CD4-positive, alpha-beta T cell (primary cell): Measurements from ENCODE around the gene BNIP2. TPM values are rescaled to one million over a fixed set of nuclear protein-coding genes. Genes with fewer than 3 reads are reported as not detected.

ENCODE experiments used
- ATAC-seq: fragments of 200-7000 bp; cut with Tn5 transposase; one replicate; pipeline ENCODE4 v1.10.0; 2022; ENCODE audit warnings: mild to moderate bottlenecking; ENCODE audit not compliant: poor library complexity
- CTCF ChIA-PET: fragments of 350-600 bp; sonication (Branson Sonifier 250); formaldehyde crosslinking; loops from one replicate; lab custom pipeline; 2021; ENCODE audit warnings: antibody characterized with exemption, inconsistent platforms; lab: Charles Lee
- POLR2A ChIA-PET: fragments of 350-600 bp; sonication (Branson Sonifier 250); formaldehyde crosslinking; loops from one replicate; lab custom pipeline; 2021; ENCODE audit warnings: antibody characterized with exemption, inconsistent platforms; lab: Charles Lee
- DNase-seq, 14 experiments: peaks; one replicate each; pipeline ENCODE4 v3.0.0-alpha.2; 2013 to 2020; ENCODE audit warnings: mixed read lengths in 2 of 14
- H3K27ac ChIP-seq, 2 donors: one replicate each; pipeline versions ENCODE4 v1.5.1 to v1.7.0; 2013; ENCODE audit warnings: low read length in 2 of 2, low read depth in 1 of 2, mild to moderate bottlenecking in 1 of 2
- H3K27me3 ChIP-seq, 2 experiments: 1 replicate in 1 of 2; 2 replicates in 1 of 2; pipeline versions ENCODE4 v1.6.1 to v1.7.0; 2013; ENCODE audit warnings: low read length in 2 of 2, control low read depth in 1 of 2, mild to moderate bottlenecking in 1 of 2, moderate library complexity in 1 of 2; ENCODE audit not compliant: insufficient read depth in 2 of 2, control insufficient read depth in 1 of 2
- H3K36me3 ChIP-seq: one replicate; pipeline ENCODE4 v1.6.1; 2013; ENCODE audit warnings: low read length, control low read depth; ENCODE audit not compliant: insufficient read depth
- H3K4me1 ChIP-seq: one replicate; pipeline ENCODE4 v1.6.1; 2013; ENCODE audit warnings: low read length, control low read depth; ENCODE audit not compliant: insufficient read depth
- H3K4me3 ChIP-seq: one replicate; pipeline ENCODE4 v1.5.1; 2013; ENCODE audit warnings: mild to moderate bottlenecking, low read length, moderate library complexity
- H3K9me3 ChIP-seq, 2 experiments: 1 replicate in 1 of 2; 2 replicates in 1 of 2; pipeline versions ENCODE4 v1.6.1 to v1.7.0; 2013; ENCODE audit warnings: low read length in 2 of 2, mild to moderate bottlenecking in 2 of 2, control low read depth in 1 of 2, moderate library complexity in 1 of 2; ENCODE audit not compliant: control insufficient read depth in 1 of 2, insufficient read depth in 1 of 2
- H3K27ac Mint-ChIP-seq: one replicate; pipeline ENCODE4 v1.8.0; 2020; ENCODE audit warnings: mixed read lengths
- H3K27me3 Mint-ChIP-seq: one replicate; pipeline ENCODE4 v1.8.0; 2021; ENCODE audit warnings: mixed read lengths
- H3K36me3 Mint-ChIP-seq: one replicate; pipeline ENCODE4 v1.8.0; 2021; ENCODE audit warnings: low read depth, mixed read lengths
- H3K4me1 Mint-ChIP-seq: one replicate; pipeline ENCODE4 v1.8.0; 2021; ENCODE audit warnings: low read depth, mixed read lengths
- H3K4me3 Mint-ChIP-seq: one replicate; pipeline ENCODE4 v1.8.0; 2020; ENCODE audit warnings: mild to moderate bottlenecking, mixed read lengths
- H3K9me3 Mint-ChIP-seq: one replicate; pipeline ENCODE4 v1.8.0; 2020; ENCODE audit warnings: mixed read lengths
- CTCF ChIP-seq: fragments of 200-600 bp; IDR thresholded peaks from one replicate; pipeline ENCODE4 v1.8.0; 2022; ENCODE audit warnings: antibody characterized with exemption, mild to moderate bottlenecking
- intact Hi-C, 2 experiments: fragments of 100-400 bp; cut with DNase I in 1 of 2; cut with micrococcal nuclease in 1 of 2; formaldehyde crosslinking; loops; one replicate each; pipeline versions ENCODE4 v1.15.1 to v1.9.0; 2023 to 2025; cut with DNase I, micrococcal nuclease
- total RNA-seq, 174 experiments: library from RNA in 2 of 174; stranded (reverse) in 2 of 174; gene quantifications; one replicate each; pipeline ENCODE4 v1.2.3 and lab custom pipeline; 2021 to 2026

BNIP2 gene
- total RNA-seq, 2 experiments from 2014 or later, result 109 TPM

GRCh38 chr15:59676565-59676964 lies 12.6 kb downstream of the BNIP2 start:
- ATAC-seq (no peak), DNase-seq (no peak)
- TF ChIP-seq CTCF, result no peak
- ChIA-PET CTCF (no interaction called here), POLR2A (no interaction called here)
- Mint-ChIP-seq H3K4me1 (no peaks in the 10 kb centered on the region), H3K4me3 (no peak overlapping the region), H3K27ac (no peak overlapping the region), H3K9me3 (no peaks in the 10 kb centered on the region), H3K36me3 (peaks cover 94% of the 10 kb centered on the region), H3K27me3 (no peaks in the 10 kb centered on the region)
- Histone ChIP-seq H3K4me1 (no peaks in the 10 kb centered on the region), H3K4me3 (no peak overlapping the region), H3K27me3 (no peaks in the 10 kb centered on the region), H3K9me3 (no peaks in the 10 kb centered on the region), H3K36me3 (peaks cover 91% of the 10 kb centered on the region), H3K27ac (no peak overlapping the region)
- intact Hi-C loops, result no loop called here

- intact Hi-C loops, result no loop called here
- H3K27me3 Mint-ChIP-seq, result no peaks in the 10 kb centered on the region
- DNase-seq (no peak), ATAC-seq (no peak)
- no peak for TF ChIP-seq CTCF
- ChIA-PET POLR2A (no interaction called here), CTCF (no interaction called here)
- no peak overlapping the region for H3K4me3 Mint-ChIP-seq
- Histone ChIP-seq H3K27ac (no peak overlapping the region), H3K9me3 (no peaks in the 10 kb centered on the region), H3K36me3 (peaks cover 90% of the 10 kb centered on the region), H3K4me1 (no peaks in the 10 kb centered on the region), H3K27me3 (no peaks in the 10 kb centered on the region), H3K4me3 (no peak overlapping the region)
- no peaks in the 10 kb centered on the region for H3K9me3 Mint-ChIP-seq
- H3K27ac Mint-ChIP-seq, result no peak overlapping the region
- peaks cover 92% of the 10 kb centered on the region for H3K36me3 Mint-ChIP-seq
- H3K4me1 Mint-ChIP-seq, result no peaks in the 10 kb centered on the region
These were observed 14.7 kb downstream of the BNIP2 start for GRCh38 chr15:59674361-59674877.

- peaks cover 74% of the 10 kb centered on the region for H3K36me3 Mint-ChIP-seq
These were observed 20.6 kb downstream of the BNIP2 start for GRCh38 chr15:59668556-59668955.

More at GRCh38 chr15:59668556-59668955, 20.6 kb downstream of the BNIP2 start:
- H3K36me3 ChIP-seq, result peaks cover 81% of the 10 kb centered on the region
- no peak overlapping the region for H3K27ac ChIP-seq
- ChIA-PET POLR2A (no interaction called here), CTCF (no interaction called here)
- no peaks in the 10 kb centered on the region for H3K4me1 Mint-ChIP-seq
- no peak for TF ChIP-seq CTCF
- intact Hi-C loops, result no loop called here
- H3K4me1 ChIP-seq, result no peaks in the 10 kb centered on the region
- no peak overlapping the region for H3K4me3 Mint-ChIP-seq
- no peaks in the 10 kb centered on the region for H3K9me3 Mint-ChIP-seq
- no peaks in the 10 kb centered on the region for H3K27me3 ChIP-seq
- no peaks in the 10 kb centered on the region for H3K27me3 Mint-ChIP-seq
- H3K9me3 ChIP-seq, result no peaks in the 10 kb centered on the region
- H3K27ac Mint-ChIP-seq, result no peak overlapping the region
- DNase-seq (no peak), ATAC-seq (no peak)
- no peak overlapping the region for H3K4me3 ChIP-seq
